IMR-90 (cell line): ENCODE measurements around the gene CREB3L1. TPM values are rescaled to one million over a fixed set of nuclear protein-coding genes. Genes with fewer than 3 reads are reported as not detected.

ENCODE experiments used
- ATAC-seq: fragments of 200-7000 bp; cut with Tn5 transposase; 2 replicates; pipeline ENCODE4 v1.9.1; 2020; ENCODE audit warnings: low read depth, mild to moderate bottlenecking, moderate library complexity
- BruUV-seq: library from RNA; stranded (reverse); fragments of 400-500 nt; replicated peaks from 2 replicates; lab custom pipeline; 2021; lab: Mats Ljungman, UMichigan
- CTCF ChIA-PET: fragments of 300-600 bp; formaldehyde crosslinking; extraction: SDS; loops from one replicate; lab custom pipeline; 2021; ENCODE audit warnings: antibody characterized with exemption; lab: Yijun Ruan, JAX
- POLR2A ChIA-PET: fragments of 300-600 bp; sonication (Branson Sonifier 250); formaldehyde crosslinking; loops from one replicate; lab custom pipeline; 2022; ENCODE audit warnings: antibody characterized with exemption; ENCODE audit not compliant: unreplicated experiment; lab: Charles Lee
- DNase-seq: peaks from one replicate; pipeline ENCODE4 v3.0.0; 2013
- H2AFZ ChIP-seq: replicated peaks from 2 replicates; pipeline ENCODE3; 2013; ENCODE audit warnings: low read length, mild to moderate bottlenecking; ENCODE audit not compliant: poor library complexity
- H2AK5ac ChIP-seq: 2 replicates; pipeline ENCODE4 v1.6.1; 2013; ENCODE audit warnings: low read depth, low read length, inconsistent platforms
- H2AK9ac ChIP-seq: replicated peaks from 2 replicates; pipeline ENCODE3; 2013; ENCODE audit warnings: mild to moderate bottlenecking, low read depth, low read length, moderate library complexity; ENCODE audit not compliant: poor library complexity
- H2BK120ac ChIP-seq: 2 replicates; pipeline ENCODE4 v1.6.1; 2013; ENCODE audit warnings: low read depth, low read length, inconsistent platforms
- H2BK15ac ChIP-seq: 3 replicates; pipeline ENCODE4 v1.6.1; 2013; ENCODE audit warnings: low read depth, low read length, inconsistent platforms
- H2BK20ac ChIP-seq: 2 replicates; pipeline ENCODE4 v1.6.1; 2013; ENCODE audit warnings: low read depth, mild to moderate bottlenecking, inconsistent platforms, low read length, moderate library complexity
- H2BK5ac ChIP-seq: 2 replicates; pipeline ENCODE4 v1.6.1; 2013; ENCODE audit warnings: mild to moderate bottlenecking, low read depth, low read length, inconsistent platforms; ENCODE audit not compliant: poor library complexity, severe bottlenecking
- H3K14ac ChIP-seq: replicated peaks from 2 replicates; pipeline ENCODE4 v1.6.1; 2013; ENCODE audit warnings: low read depth, low read length, inconsistent platforms
- H3K18ac ChIP-seq: 2 replicates; pipeline ENCODE4 v1.6.1; 2013; ENCODE audit warnings: low read depth, low read length, control low read depth
- H3K23ac ChIP-seq: 2 replicates; pipeline ENCODE4 v1.6.1; 2013; ENCODE audit warnings: low read depth, low read length, inconsistent platforms
- H3K27ac ChIP-seq: 2 replicates; pipeline ENCODE4 v1.5.1; 2013; ENCODE audit warnings: mild to moderate bottlenecking, control low read depth, low read length; ENCODE audit not compliant: insufficient read depth
- H3K27me3 ChIP-seq: 2 replicates; pipeline ENCODE4 v1.6.1; 2013; ENCODE audit warnings: low read length; ENCODE audit not compliant: control insufficient read depth, insufficient read depth
- H3K36me3 ChIP-seq: 2 replicates; pipeline ENCODE4 v1.6.1; 2013; ENCODE audit warnings: low read length, mixed read lengths; ENCODE audit not compliant: control insufficient read depth, insufficient read depth
- H3K4ac ChIP-seq: 2 replicates; pipeline ENCODE4 v1.6.1; 2013; ENCODE audit warnings: low read depth, low read length, inconsistent platforms
- H3K4me1 ChIP-seq: 2 replicates; pipeline ENCODE4 v1.6.1; 2013; ENCODE audit warnings: low read length, mixed read lengths; ENCODE audit not compliant: control insufficient read depth, insufficient read depth
- H3K4me2 ChIP-seq: 2 replicates; pipeline ENCODE4 v1.6.1; 2013; ENCODE audit warnings: low read depth, mild to moderate bottlenecking, control low read depth, low read length, moderate library complexity
- H3K4me3 ChIP-seq: 2 replicates; pipeline ENCODE4 v1.5.1; 2013; ENCODE audit warnings: low read depth, mild to moderate bottlenecking, control low read depth, low read length, moderate library complexity; ENCODE audit not compliant: insufficient read depth
- H3K56ac ChIP-seq: 2 replicates; pipeline ENCODE4 v1.6.1; 2013; ENCODE audit warnings: low read length, inconsistent platforms; ENCODE audit not compliant: insufficient read depth; ENCODE audit errors: extremely low read depth
- H3K79me1 ChIP-seq, 2 experiments: 2 replicates each; pipeline ENCODE4 v1.6.1; 2013; ENCODE audit warnings: low read length in 2 of 2, inconsistent platforms in 1 of 2, low read depth in 1 of 2
- H3K9ac ChIP-seq: 2 replicates; pipeline ENCODE4 v1.6.1; 2013; ENCODE audit warnings: low read depth, low read length, control low read depth
- H3K9me1 ChIP-seq: 2 replicates; pipeline ENCODE4 v1.6.1; 2013; ENCODE audit warnings: low read length, inconsistent platforms; ENCODE audit not compliant: insufficient read depth
- H3K9me3 ChIP-seq: 2 replicates; pipeline ENCODE4 v1.6.1; 2013; ENCODE audit warnings: low read length; ENCODE audit not compliant: control insufficient read depth, insufficient read depth
- H4K20me1 ChIP-seq: 2 replicates; pipeline ENCODE4 v1.6.1; 2013; ENCODE audit warnings: low read length, inconsistent platforms; ENCODE audit not compliant: insufficient read depth
- H4K5ac ChIP-seq: 2 replicates; pipeline ENCODE4 v1.6.1; 2013; ENCODE audit warnings: mild to moderate bottlenecking, low read depth, low read length, control low read depth
- H4K8ac ChIP-seq, 2 experiments: 2 replicates each; pipeline ENCODE4 v1.6.1; 2013; ENCODE audit warnings: low read depth in 2 of 2, low read length in 2 of 2, control low read depth in 1 of 2, inconsistent platforms in 1 of 2
- H4K91ac ChIP-seq: 2 replicates; pipeline ENCODE4 v1.6.1; 2013; ENCODE audit warnings: low read depth, low read length, inconsistent platforms; ENCODE audit not compliant: insufficient read depth
- BHLHE40 ChIP-seq: fragments of 150-350 bp; IDR thresholded peaks from 2 replicates; pipeline ENCODE4 v1.6.1; 2016; ENCODE audit warnings: mild to moderate bottlenecking, low read depth, low read length
- MAZ ChIP-seq: IDR thresholded peaks from 2 replicates; pipeline ENCODE4 v1.6.1; 2012; ENCODE audit warnings: low read depth, mild to moderate bottlenecking, low read length, improper control_type of control experiment, moderate library complexity, borderline replicate concordance
- NFE2L2 ChIP-seq: fragments of 150-350 bp; IDR thresholded peaks from 2 replicates; pipeline ENCODE4 v1.6.1; 2016; ENCODE audit warnings: low read depth, mild to moderate bottlenecking, low read length
- WGBS, 2 experiments: methylation state at CpG; one replicate each; pipeline versions ENCODE4 v1.1.5 to v1.1.7; 2013; ENCODE audit warnings: missing lambda C conversion rate in 2 of 2; ENCODE audit not compliant: insufficient read length in 1 of 2; ENCODE audit errors: extremely low coverage in 2 of 2; 5-methylcytosine and 5-hydroxymethylcytosine counted together
- dilution Hi-C: fragments of 300-500 bp; cut with HindIII; formaldehyde crosslinking; loops from one replicate; pipeline ENCODE4 v1.14.3; 2018; ENCODE audit warnings: low sequenced_read_pairs; ENCODE audit not compliant: unreplicated experiment
- in situ Hi-C: fragments of 300-500 bp; cut with MboI; formaldehyde crosslinking; loops from 3 replicates; pipeline ENCODE4 v1.14.3; 2019; ENCODE audit warnings: low sequenced_read_pairs, inconsistent platforms, mixed read lengths
- intact Hi-C: fragments of 100-400 bp; cut with micrococcal nuclease; formaldehyde crosslinking; loops from 2 replicates; pipeline ENCODE4 v1.10.0; 2022
- polyA plus RNA-seq, 3 experiments: library from polyadenylated mRNA; depleted of rRNA; stranded (reverse); fragments of >200 nt; gene quantifications; 2 replicates each; pipeline ENCODE4 v1.2.3, GENCODE V29; 2012; ENCODE audit warnings: low replicate concordance in 1 of 3
- total RNA-seq: library from RNA; depleted of rRNA; stranded (reverse); fragments of >200 nt; gene quantifications from 2 replicates; pipeline ENCODE4 v1.2.3, GENCODE V29; 2012
- TF ChIP-seq, protein P1 (sequence below): fragments of 150-350 bp; IDR thresholded peaks from 2 replicates; pipeline ENCODE4 v1.6.1; 2016; ENCODE audit warnings: low read depth, mild to moderate bottlenecking, low read length, moderate library complexity, borderline replicate concordance

The CREB3L1 gene
- total and polyA plus RNA-seq, 2 of the 4 experiments (the other 2 are of a cell fraction), result 8.1 to 82.3 TPM

GRCh38 chr11:46352063-46352841 is 74.8 kb downstream of the CREB3L1 start (continued):
- TF ChIP-seq, protein P1, sequence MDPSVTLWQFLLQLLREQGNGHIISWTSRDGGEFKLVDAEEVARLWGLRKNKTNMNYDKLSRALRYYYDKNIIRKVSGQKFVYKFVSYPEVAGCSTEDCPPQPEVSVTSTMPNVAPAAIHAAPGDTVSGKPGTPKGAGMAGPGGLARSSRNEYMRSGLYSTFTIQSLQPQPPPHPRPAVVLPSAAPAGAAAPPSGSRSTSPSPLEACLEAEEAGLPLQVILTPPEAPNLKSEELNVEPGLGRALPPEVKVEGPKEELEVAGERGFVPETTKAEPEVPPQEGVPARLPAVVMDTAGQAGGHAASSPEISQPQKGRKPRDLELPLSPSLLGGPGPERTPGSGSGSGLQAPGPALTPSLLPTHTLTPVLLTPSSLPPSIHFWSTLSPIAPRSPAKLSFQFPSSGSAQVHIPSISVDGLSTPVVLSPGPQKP, result no peak

DNA sequence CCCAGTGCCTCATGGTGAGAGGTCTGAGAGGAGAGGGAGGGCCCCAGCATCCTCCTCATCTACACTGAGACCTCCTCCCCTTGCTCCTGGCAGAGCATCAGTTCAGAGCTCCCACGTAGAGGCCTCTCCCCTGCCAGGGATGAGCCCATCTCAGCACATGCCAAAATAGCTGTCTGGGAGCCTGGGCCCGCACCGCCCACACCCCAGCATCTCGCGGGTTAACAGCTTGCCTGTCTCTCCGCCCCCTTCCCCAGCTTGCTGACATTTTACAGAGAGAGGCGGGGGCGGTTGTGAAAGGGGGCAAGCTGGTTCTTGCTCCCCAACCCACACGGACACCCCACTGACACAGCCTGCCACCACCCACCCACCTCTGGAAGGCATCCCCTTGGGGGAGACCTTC is 76.2 kb downstream of the CREB3L1 start:
- Histone ChIP-seq H3K27ac (no peak overlapping the region), H2AK5ac (peak overlapping the region; percentile 23; the same call in 1 of the 2 replicates), H4K8ac (no peak overlapping the region), H3K4me2 (no peak overlapping the region), H2BK5ac (no peak overlapping the region), H3K14ac (no peak overlapping the region), H4K5ac (no peak overlapping the region; the same call in 1 of the 2 replicates), H3K9me3 (no peaks in the 10 kb centered on the region), H2BK20ac (no peak overlapping the region), H3K56ac (no peak overlapping the region), H3K9ac (no peak overlapping the region), H3K4me1 (peaks cover 14% of the 10 kb centered on the region), H3K79me1 (peaks cover 31 to 89% of the 10 kb centered on the region in 2 experiments), H3K23ac (no peak overlapping the region), H3K9me1 (peaks cover 8% of the 10 kb centered on the region), H2AFZ (no peak overlapping the region), H4K20me1 (peaks cover 30% of the 10 kb centered on the region), H4K91ac (no peak overlapping the region), H3K27me3 (no peaks in the 10 kb centered on the region), H3K18ac (no peak overlapping the region), H2BK120ac (no peak overlapping the region), H3K4me3 (no peak overlapping the region), H2BK15ac (no peak overlapping the region), H3K36me3 (no peaks in the 10 kb centered on the region), H2AK9ac (no peak overlapping the region), H3K4ac (no peak overlapping the region)
- POLR2A ChIA-PET, result no interaction called here
- in situ Hi-C loops (no loop called here), intact Hi-C loops (loop anchor here (1.0 kb wide), 1 partner anchor 16 kb away; no protein-coding TSS in a partner anchor), dilution Hi-C loops (no loop called here)
- DNase-seq (peak; percentile 50), ATAC-seq (peak; percentile 25)
- TF ChIP-seq NFE2L2, result no peak
- no peak for TF ChIP-seq MAZ
- 0 out of 2 replicates have a peak, but pooled peaks have one; percentile 26 for TF ChIP-seq BHLHE40
- CTCF ChIA-PET, result interaction anchor here (0.6 kb wide), 1 partner anchor 1311 kb away, joined by 3 read pairs; no protein-coding TSS in a partner anchor
- BruUV-seq, result no TSS peak
- WGBS, 2 experiments, result no CpG with 5 or more reads among the region's 9 CpGs
